Right lobe of liver (tissue), 4 donors: ENCODE data around the gene GDPD5.

ENCODE experiments used
- CTCF ChIP-seq, 4 donors: fragments of 200-600 bp in 3 of 4; fragments of 450-650 bp in 1 of 4; IDR thresholded peaks; one replicate each; pipeline versions ENCODE4 v1.5.1 to v1.8.0; 2016 to 2022; ENCODE audit warnings: antibody characterized with exemption in 4 of 4, mild to moderate bottlenecking in 2 of 4
- POLR2A ChIP-seq: fragments of 450-650 bp; IDR thresholded peaks from one replicate; pipeline ENCODE4 v1.6.1; 2017; ENCODE audit warnings: antibody characterized with exemption, mild to moderate bottlenecking
- donor health status: DM: no; HTN: no; CAD: no.
- donor health status: DM: no; HTN: no; CAD: no.
- donor health status: DM: no; HTN: yes; CAD: no.

- no peak for TF ChIP-seq CTCF (IDR thresholded peaks at IDR 0.05)
- no peak for TF ChIP-seq POLR2A
These were observed 95.6 kb downstream of the GDPD5 start for GRCh38 chr11:75429902-75430713.
